ENCODE measurements around the gene GLT8D1. TPM values are rescaled to one million over a fixed set of nuclear protein-coding genes. Genes with fewer than 3 reads are reported as not detected.

Gene GLT8D1
- total and polyA plus RNA-seq, 2 of the 13 experiments (the other 11 are each of a cell fraction or from before 2014, with no cell fraction given) = 110 to 121 TPM

- TF ChIP-seq ZBTB20 (CRISPR knock-in tag; IDR thresholded peaks at IDR 0.05; ENCODE audit: borderline replicate concordance, low read depth) (peak; percentile 66; the same call in 1 of the 2 replicates), POGK (CRISPR knock-in tag; conservative IDR thresholded peaks at IDR 0.05) (peak; percentile 53; the same call in 1 of the 2 replicates), LCORL (IDR thresholded peaks at IDR 0.05) (no peak), LCORL (CRISPR knock-in tag; IDR thresholded peaks at IDR 0.05) (peak; percentile 53; the same call in 1 of the 2 replicates), ZNF629 (CRISPR knock-in tag; conservative IDR thresholded peaks at IDR 0.05) (no peak), ZNF552 (CRISPR knock-in tag; IDR thresholded peaks at IDR 0.05; ENCODE audit: borderline replicate concordance) (no peak), ATM (IDR thresholded peaks at IDR 0.05; ENCODE audit: borderline replicate concordance) (no peak), CBX2 (IDR thresholded peaks at IDR 0.05; ENCODE audit: low read depth, low read length) (no peak), CBX2 (CRISPR knock-in tag; IDR thresholded peaks at IDR 0.05; ENCODE audit: low read depth) (no peak), MIER3 (CRISPR knock-in tag; IDR thresholded peaks at IDR 0.05; ENCODE audit: borderline replicate concordance) (peak; percentile 79), KDM6A (CRISPR knock-in tag; IDR thresholded peaks at IDR 0.05; ENCODE audit: low read depth) (0 out of 2 replicates have a peak, but pooled peaks have one; percentile 15), DMTF1 (CRISPR knock-in tag; IDR thresholded peaks at IDR 0.05) (0 out of 2 replicates have a peak, but pooled peaks have one; percentile 63), RFX1 (IDR thresholded peaks at IDR 0.05) (no peak), REL (CRISPR knock-in tag; conservative IDR thresholded peaks at IDR 0.05) (no peak), THRA (CRISPR knock-in tag; IDR thresholded peaks at IDR 0.05; ENCODE audit: borderline replicate concordance) (peak; percentile 3; the same call in 1 of the 2 replicates), ZNF225 (CRISPR knock-in tag; IDR thresholded peaks at IDR 0.05) (0 out of 2 replicates have a peak, but pooled peaks have one; percentile 71), ZNF772 (CRISPR knock-in tag; IDR thresholded peaks at IDR 0.05) (peak; percentile 44; the same call in 1 of the 2 replicates), THAP7 (CRISPR knock-in tag; IDR thresholded peaks at IDR 0.05) (peak; percentile 83; the same call in 1 of the 2 replicates), DRAP1 (CRISPR knock-in tag; IDR thresholded peaks at IDR 0.05) (peak; percentile 95)
Observed at GRCh38 chr3:52685709-52686691, 19.6 kb downstream of the GLT8D1 start, which contains the start of the genes GNL3 and PBRM1 (continued).

Measured in HepG2 (cell line).